ENCODE measurements around the gene CYCS.

- TF ChIP-seq, protein P1, sequence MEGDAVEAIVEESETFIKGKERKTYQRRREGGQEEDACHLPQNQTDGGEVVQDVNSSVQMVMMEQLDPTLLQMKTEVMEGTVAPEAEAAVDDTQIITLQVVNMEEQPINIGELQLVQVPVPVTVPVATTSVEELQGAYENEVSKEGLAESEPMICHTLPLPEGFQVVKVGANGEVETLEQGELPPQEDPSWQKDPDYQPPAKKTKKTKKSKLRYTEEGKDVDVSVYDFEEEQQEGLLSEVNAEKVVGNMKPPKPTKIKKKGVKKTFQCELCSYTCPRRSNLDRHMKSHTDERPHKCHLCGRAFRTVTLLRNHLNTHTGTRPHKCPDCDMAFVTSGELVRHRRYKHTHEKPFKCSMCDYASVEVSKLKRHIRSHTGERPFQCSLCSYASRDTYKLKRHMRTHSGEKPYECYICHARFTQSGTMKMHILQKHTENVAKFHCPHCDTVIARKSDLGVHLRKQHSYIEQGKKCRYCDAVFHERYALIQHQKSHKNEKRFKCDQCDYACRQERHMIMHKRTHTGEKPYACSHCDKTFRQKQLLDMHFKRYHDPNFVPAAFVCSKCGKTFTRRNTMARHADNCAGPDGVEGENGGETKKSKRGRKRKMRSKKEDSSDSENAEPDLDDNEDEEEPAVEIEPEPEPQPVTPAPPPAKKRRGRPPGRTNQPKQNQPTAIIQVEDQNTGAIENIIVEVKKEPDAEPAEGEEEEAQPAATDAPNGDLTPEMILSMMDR (IDR thresholded peaks at IDR 0.05; ENCODE audit: insufficient read depth, low read depth, low read length) = peak; percentile 75
- TF ChIP-seq EZH2 (IDR thresholded peaks at IDR 0.05; ENCODE audit: insufficient read depth, low read length) = no peak
Measured at GRCh38 chr7:25093268-25093826, 31.7 kb downstream of the CYCS start.
